PC-3 (cell line): ENCODE results near the gene NDUFA8. TPM values are rescaled to one million over a fixed set of nuclear protein-coding genes. Genes with fewer than 3 reads are reported as not detected.

Source experiments
- ATAC-seq: fragments of 200-7000 bp; cut with Tn5 transposase; 2 replicates; pipeline ENCODE4 v1.9.1; 2020; ENCODE audit warnings: mild to moderate bottlenecking, moderate library complexity
- BruUV-seq: library from RNA; stranded (reverse); fragments of 400-500 nt; replicated peaks from 2 replicates; lab custom pipeline; 2021; lab: Mats Ljungman, UMichigan
- CTCF ChIA-PET: fragments of 300-600 bp; sonication (Branson Sonifier 250); formaldehyde crosslinking; loops from one replicate; lab custom pipeline; 2022; ENCODE audit warnings: antibody characterized with exemption; lab: Charles Lee
- POLR2A ChIA-PET: fragments of 300-600 bp; sonication (Branson Sonifier 250); formaldehyde crosslinking; loops from one replicate; lab custom pipeline; 2022; ENCODE audit warnings: antibody characterized with exemption; ENCODE audit not compliant: unreplicated experiment; lab: Charles Lee
- DNase-seq: peaks from one replicate; pipeline ENCODE4 v3.0.0-alpha.2; 2015
- H2AFZ ChIP-seq: fragments of 300-600 bp; sonication (generic); 2 replicates; pipeline ENCODE4 v1.6.0; 2016; ENCODE audit warnings: antibody characterized with exemption, low read length
- H3F3A ChIP-seq: fragments of 300-600 bp; sonication (generic); one replicate; pipeline ENCODE4 v1.6.0; 2017; ENCODE audit warnings: antibody characterized with exemption, low read length, control low read depth, mild to moderate bottlenecking; ENCODE audit not compliant: unreplicated experiment
- H3K27ac ChIP-seq: fragments of 300-600 bp; sonication (generic); 2 replicates; pipeline ENCODE4 v1.5.1; 2016; ENCODE audit warnings: mild to moderate bottlenecking, low read length
- H3K27me3 ChIP-seq: fragments of 300-600 bp; sonication (generic); 2 replicates; pipeline ENCODE4 v1.6.1; 2016; ENCODE audit warnings: low read length, mixed read lengths
- H3K36me3 ChIP-seq: fragments of 300-600 bp; sonication (generic); 2 replicates; pipeline ENCODE4 v1.6.1; 2016; ENCODE audit warnings: low read depth, mixed run types, low read length, mixed read lengths
- H3K4me1 ChIP-seq: fragments of 300-600 bp; sonication (generic); 2 replicates; pipeline ENCODE4 v1.5.1; 2016; ENCODE audit warnings: low read length; ENCODE audit not compliant: insufficient read depth
- H3K4me2 ChIP-seq: fragments of 300-600 bp; sonication (generic); 2 replicates; pipeline ENCODE4 v1.6.0; 2016; ENCODE audit warnings: low read length
- H3K4me3 ChIP-seq: fragments of 300-600 bp; sonication (generic); 2 replicates; pipeline ENCODE4 v1.5.1; 2016; ENCODE audit warnings: mild to moderate bottlenecking, low read length, mixed read lengths
- H3K79me2 ChIP-seq: fragments of 300-600 bp; sonication (generic); 2 replicates; pipeline ENCODE4 v1.6.1; 2017; ENCODE audit warnings: low read length, mixed read lengths
- H3K9ac ChIP-seq: fragments of 300-600 bp; sonication (generic); 2 replicates; pipeline ENCODE4 v1.6.0; 2016; ENCODE audit warnings: mild to moderate bottlenecking, low read length
- H3K9me2 ChIP-seq: fragments of 300-600 bp; sonication (generic); replicated peaks from 2 replicates; pipeline ENCODE4 v1.6.1; 2016; ENCODE audit warnings: mixed run types, low read length, mixed read lengths
- H3K9me3 ChIP-seq: fragments of 300-600 bp; sonication (generic); 2 replicates; pipeline ENCODE4 v1.6.1; 2016; ENCODE audit warnings: low read length, mixed read lengths
- H4K20me1 ChIP-seq: fragments of 300-600 bp; sonication (generic); 2 replicates; pipeline ENCODE4 v1.6.1; 2016; ENCODE audit warnings: low read length, mixed read lengths
- CTCF ChIP-seq: fragments of 300-600 bp; sonication (generic); conservative IDR thresholded peaks from 2 replicates; pipeline ENCODE4 v1.5.1; 2017; ENCODE audit warnings: antibody characterized with exemption, low read depth, mild to moderate bottlenecking, low read length
- EZH2 ChIP-seq: fragments of 300-600 bp; sonication (generic); IDR thresholded peaks from one replicate; pipeline ENCODE4 v1.6.1; 2017; ENCODE audit warnings: antibody characterized with exemption, mild to moderate bottlenecking, low read length; ENCODE audit not compliant: unreplicated experiment
- EZH2phosphoT487 ChIP-seq: fragments of 300-600 bp; sonication (generic); IDR thresholded peaks from 2 replicates; pipeline ENCODE4 v1.6.1; 2018; ENCODE audit warnings: mild to moderate bottlenecking, antibody characterized with exemption, low read length, borderline replicate concordance
- intact Hi-C: fragments of 100-400 bp; cut with micrococcal nuclease; formaldehyde crosslinking; loops from 2 replicates; pipeline ENCODE4 v1.9.0; 2023
- total RNA-seq: library from RNA; depleted of rRNA; stranded (reverse); fragments of >200 nt; gene quantifications from 2 replicates; pipeline ENCODE4 v1.2.3, GENCODE V29; 2014

The NDUFA8 gene
- total RNA-seq, 1 experiment from 2014 or later: 67.5 TPM

- no peaks in the 10 kb centered on the region for H4K20me1 ChIP-seq
- H3K27ac ChIP-seq: no peak overlapping the region
- H3K36me3 ChIP-seq: no peaks in the 10 kb centered on the region
- POLR2A ChIA-PET: no interaction called here
- H3K27me3 ChIP-seq: no peaks in the 10 kb centered on the region
- CTCF ChIA-PET: no interaction called here
- no peak overlapping the region for H2AFZ ChIP-seq
- no peak for DNase-seq
- no peaks in the 10 kb centered on the region for H3F3A ChIP-seq
- intact Hi-C loops: no loop called here
- H3K9me3 ChIP-seq: no peaks in the 10 kb centered on the region
- H3K4me1 ChIP-seq: peaks cover 6% of the 10 kb centered on the region; the same call in 1 of the 2 replicates
- no peak overlapping the region for H3K4me3 ChIP-seq
- no peaks in the 10 kb centered on the region for H3K9me2 ChIP-seq
- no peak for ATAC-seq
- no peak overlapping the region for H3K4me2 ChIP-seq
- BruUV-seq: no TSS peak
- TF ChIP-seq CTCF: no peak
- no peak for TF ChIP-seq EZH2
- no peak for TF ChIP-seq EZH2phosphoT487
- no peak overlapping the region for H3K9ac ChIP-seq
- H3K79me2 ChIP-seq: no peaks in the 10 kb centered on the region
Measured at GRCh38 chr9:122115176-122116035, 44.2 kb downstream of the NDUFA8 start.

- intact Hi-C loops: no loop called here
- Histone ChIP-seq H3K4me1 (peaks cover 6% of the 10 kb centered on the region; the same call in 1 of the 2 replicates), H2AFZ (no peak overlapping the region), H4K20me1 (no peaks in the 10 kb centered on the region), H3K27ac (no peak overlapping the region), H3K27me3 (no peaks in the 10 kb centered on the region), H3K9me2 (no peaks in the 10 kb centered on the region), H3K4me2 (no peak overlapping the region), H3K36me3 (no peaks in the 10 kb centered on the region), H3F3A (no peaks in the 10 kb centered on the region), H3K9me3 (no peaks in the 10 kb centered on the region), H3K4me3 (no peak overlapping the region), H3K9ac (no peak overlapping the region), H3K79me2 (no peaks in the 10 kb centered on the region)
- ChIA-PET CTCF (no interaction called here), POLR2A (no interaction called here)
- ATAC-seq (no peak), DNase-seq (no peak)
- TF ChIP-seq EZH2 (no peak), CTCF (no peak), EZH2phosphoT487 (no peak)
- no TSS peak for BruUV-seq
Measured at GRCh38 chr9:122113574-122113973, 46.0 kb downstream of the NDUFA8 start.

GRCh38 chr9:122112238-122112637 is 47.3 kb downstream of the NDUFA8 start:
- Histone ChIP-seq H3K4me1 (peaks cover 6% of the 10 kb centered on the region; the same call in 1 of the 2 replicates), H3K4me3 (no peak overlapping the region), H3K79me2 (no peaks in the 10 kb centered on the region), H3K27me3 (no peaks in the 10 kb centered on the region), H3K9me3 (no peaks in the 10 kb centered on the region), H3K9ac (no peak overlapping the region), H3F3A (no peaks in the 10 kb centered on the region), H2AFZ (no peak overlapping the region), H4K20me1 (no peaks in the 10 kb centered on the region), H3K36me3 (no peaks in the 10 kb centered on the region), H3K27ac (no peak overlapping the region), H3K9me2 (no peaks in the 10 kb centered on the region), H3K4me2 (no peak overlapping the region)
- TF ChIP-seq CTCF: no peak
- TF ChIP-seq EZH2: no peak
- TF ChIP-seq EZH2phosphoT487: no peak
- DNase-seq (peak; percentile 47), ATAC-seq (peak; percentile 37; the same call in 1 of the 2 replicates)
- POLR2A ChIA-PET: interaction anchor here (0.6 kb wide), 1 partner anchor 301 kb away, joined by 3 read pairs; no protein-coding TSS in a partner anchor
- BruUV-seq: no TSS peak
- CTCF ChIA-PET: no interaction called here
- intact Hi-C loops: no loop called here
